RWPE2 (cell line): ENCODE results near the gene IGFBP6.

Experiments
- ATAC-seq: fragments of 200-7000 bp; cut with Tn5 transposase; 3 replicates; pipeline ENCODE4 v1.9.1; 2021; ENCODE audit warnings: low read depth
- DNase-seq: peaks from one replicate; pipeline ENCODE4 v3.0.0-alpha.2; 2020; ENCODE audit warnings: low spot score
- H3K27ac ChIP-seq: fragments of 450-650 bp; 2 replicates; pipeline ENCODE4 v1.5.1; 2017; ENCODE audit warnings: mild to moderate bottlenecking; ENCODE audit not compliant: poor library complexity, severe bottlenecking
- H3K27me3 ChIP-seq: fragments of 250-450 bp; sonication (Bioruptor Pico); 2 replicates; pipeline ENCODE4 v1.5.1; 2021; ENCODE audit warnings: mild to moderate bottlenecking, moderate library complexity; ENCODE audit not compliant: insufficient read depth, poor library complexity, severe bottlenecking
- H3K36me3 ChIP-seq: fragments of 250-450 bp; sonication (Bioruptor Pico); 2 replicates; pipeline ENCODE4 v1.5.1; 2020; ENCODE audit warnings: low read depth, mild to moderate bottlenecking, moderate library complexity
- H3K4me1 ChIP-seq: fragments of 250-450 bp; sonication (Bioruptor Pico); 2 replicates; pipeline ENCODE4 v1.5.1; 2021; ENCODE audit warnings: mild to moderate bottlenecking, moderate library complexity; ENCODE audit not compliant: insufficient read depth, poor library complexity, severe bottlenecking
- H3K4me3 ChIP-seq: fragments of 250-450 bp; sonication (Bioruptor Pico); 2 replicates; pipeline ENCODE4 v1.5.1; 2021; ENCODE audit warnings: mild to moderate bottlenecking, moderate library complexity; ENCODE audit not compliant: severe bottlenecking
- H3K9me3 ChIP-seq: fragments of 250-450 bp; sonication (Bioruptor Pico); 2 replicates; pipeline ENCODE4 v1.5.1; 2021; ENCODE audit warnings: mild to moderate bottlenecking, moderate library complexity; ENCODE audit not compliant: severe bottlenecking
- TF ChIP-seq, protein P1 (sequence below): fragments of 450-650 bp; IDR thresholded peaks from one replicate; pipeline ENCODE4 v1.5.1; 2017; ENCODE audit warnings: mild to moderate bottlenecking, moderate library complexity; ENCODE audit not compliant: poor library complexity, severe bottlenecking

Gene IGFBP6

DNA sequence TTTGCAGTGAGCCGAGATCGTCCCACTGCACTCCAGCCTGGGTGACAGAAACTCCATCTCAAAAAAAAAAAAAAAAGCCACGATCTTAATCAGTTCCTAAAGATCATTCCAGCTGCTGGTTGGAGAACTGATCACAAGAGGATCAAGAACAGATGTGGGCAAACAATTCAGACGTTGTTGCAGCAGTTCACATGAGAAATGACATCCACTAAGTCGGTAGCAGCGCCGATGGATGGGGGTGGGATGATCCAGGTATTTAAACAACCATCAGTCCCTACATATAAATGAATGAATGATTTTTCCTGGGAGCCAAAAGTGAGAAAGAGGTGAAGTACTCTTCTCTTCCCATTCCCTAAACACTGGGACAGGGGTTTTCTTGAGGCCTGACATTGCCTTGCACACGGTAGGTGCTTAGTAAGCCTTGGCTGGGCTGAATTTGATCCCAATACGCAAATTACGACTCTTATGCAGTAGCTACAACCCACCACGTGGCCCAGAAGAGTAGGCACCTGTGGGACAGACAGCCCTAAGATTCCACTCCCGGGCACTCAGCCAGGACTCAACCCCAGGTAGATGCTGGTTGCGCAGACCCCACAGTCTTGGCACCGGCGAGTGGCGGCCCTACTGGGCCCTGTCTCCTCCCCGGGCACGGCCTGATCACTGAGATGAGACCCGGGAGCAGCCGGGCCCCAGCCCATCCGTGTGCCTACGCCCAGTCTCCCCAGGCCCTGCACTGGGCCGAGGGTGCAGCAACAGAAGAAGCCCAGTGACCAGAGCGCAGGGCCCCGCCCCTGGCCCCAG is 18.8 kb upstream of the IGFBP6 start:
- peak overlapping the region; percentile 42 for H3K4me3 ChIP-seq
- H3K27ac ChIP-seq: peak overlapping the region; percentile 57
- peaks cover 41% of the 10 kb centered on the region for H3K36me3 ChIP-seq
- no peaks in the 10 kb centered on the region for H3K27me3 ChIP-seq
- H3K9me3 ChIP-seq: no peaks in the 10 kb centered on the region
- peaks cover 15% of the 10 kb centered on the region for H3K4me1 ChIP-seq
- DNase-seq (no peak), ATAC-seq (peak; percentile 13)
- TF ChIP-seq, protein P1, sequence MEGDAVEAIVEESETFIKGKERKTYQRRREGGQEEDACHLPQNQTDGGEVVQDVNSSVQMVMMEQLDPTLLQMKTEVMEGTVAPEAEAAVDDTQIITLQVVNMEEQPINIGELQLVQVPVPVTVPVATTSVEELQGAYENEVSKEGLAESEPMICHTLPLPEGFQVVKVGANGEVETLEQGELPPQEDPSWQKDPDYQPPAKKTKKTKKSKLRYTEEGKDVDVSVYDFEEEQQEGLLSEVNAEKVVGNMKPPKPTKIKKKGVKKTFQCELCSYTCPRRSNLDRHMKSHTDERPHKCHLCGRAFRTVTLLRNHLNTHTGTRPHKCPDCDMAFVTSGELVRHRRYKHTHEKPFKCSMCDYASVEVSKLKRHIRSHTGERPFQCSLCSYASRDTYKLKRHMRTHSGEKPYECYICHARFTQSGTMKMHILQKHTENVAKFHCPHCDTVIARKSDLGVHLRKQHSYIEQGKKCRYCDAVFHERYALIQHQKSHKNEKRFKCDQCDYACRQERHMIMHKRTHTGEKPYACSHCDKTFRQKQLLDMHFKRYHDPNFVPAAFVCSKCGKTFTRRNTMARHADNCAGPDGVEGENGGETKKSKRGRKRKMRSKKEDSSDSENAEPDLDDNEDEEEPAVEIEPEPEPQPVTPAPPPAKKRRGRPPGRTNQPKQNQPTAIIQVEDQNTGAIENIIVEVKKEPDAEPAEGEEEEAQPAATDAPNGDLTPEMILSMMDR: no peak

DNA sequence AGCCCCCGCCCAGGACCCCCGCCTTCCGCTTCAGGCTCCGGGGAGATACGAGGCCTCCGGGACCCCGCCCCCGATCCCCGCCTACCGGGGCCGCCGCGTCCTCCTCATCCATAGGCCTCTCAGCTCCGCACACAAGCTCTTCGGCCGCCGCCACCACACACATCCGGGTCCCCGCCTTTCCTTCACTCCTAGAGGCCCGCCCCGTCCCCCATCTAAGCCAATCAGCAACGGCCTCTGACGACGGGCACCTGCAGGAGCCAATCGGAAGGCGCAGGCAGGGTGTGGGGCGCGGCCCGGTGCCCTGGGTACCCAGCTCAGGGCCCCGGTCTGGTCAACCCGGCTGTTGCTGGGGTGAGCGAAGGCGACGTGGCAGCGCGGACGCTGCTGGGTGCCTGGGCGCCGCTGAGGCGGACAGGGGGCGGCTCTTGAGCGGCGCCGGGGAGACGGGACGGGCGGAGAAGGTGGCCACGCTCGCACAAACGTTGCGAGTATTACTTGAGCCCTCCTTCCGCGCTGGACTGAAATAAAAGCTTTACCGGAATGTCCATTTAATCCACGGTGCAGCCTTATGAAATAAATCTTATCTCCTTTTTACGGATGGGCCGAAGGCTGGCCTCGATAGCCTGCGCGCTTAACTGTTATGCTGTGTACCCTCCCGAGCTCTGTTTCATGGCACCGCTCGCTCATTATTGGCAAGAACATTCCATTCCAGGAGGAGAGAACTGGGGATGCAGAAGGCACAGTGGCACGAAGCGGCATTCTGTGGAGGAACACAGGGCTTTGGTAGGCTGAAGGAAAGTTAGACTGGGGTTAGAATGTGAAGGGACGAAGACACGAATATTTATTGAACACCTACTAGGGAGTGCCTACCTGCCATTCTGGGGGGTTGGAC is 18.0 kb upstream of the IGFBP6 start, which contains the start of gene SPRYD3:
SPRYD3 (minus strand) TSS at position 165 of the 892 bp plus-strand sequence; CDS start at position 108, 57 bp downstream.
- peak; percentile 96 for DNase-seq

DNA sequence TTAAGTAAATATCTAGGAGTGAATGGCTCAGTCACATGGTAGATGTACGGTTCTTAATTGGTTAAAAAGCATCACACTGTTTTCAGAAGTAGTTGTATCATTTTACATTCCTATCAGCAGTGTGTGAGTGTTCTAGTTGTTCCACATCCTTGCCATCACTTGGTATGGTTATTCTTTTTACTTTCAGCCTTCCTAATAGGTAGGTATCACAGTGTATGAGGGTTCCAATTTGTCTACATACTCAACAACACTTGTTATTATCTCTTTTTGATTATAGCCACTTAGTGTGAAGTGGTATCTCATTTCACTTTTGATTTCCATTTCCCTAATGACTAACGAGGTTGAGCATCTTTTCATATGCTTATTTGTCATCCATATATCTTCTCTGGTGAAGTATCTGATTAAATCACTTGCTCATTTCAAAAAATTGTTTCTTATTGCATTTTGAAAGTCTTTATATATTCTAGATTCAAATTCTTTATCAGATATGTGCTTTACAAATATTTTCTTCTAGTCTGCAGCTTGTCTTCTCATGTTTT is 14.8 kb upstream of the IGFBP6 start:
- H3K9me3 ChIP-seq: no peaks in the 10 kb centered on the region
- TF ChIP-seq, protein P1: no peak
- DNase-seq: no peak
- H3K4me1 ChIP-seq: peaks cover 15% of the 10 kb centered on the region
- no peak overlapping the region for H3K27ac ChIP-seq
- H3K4me3 ChIP-seq: no peak overlapping the region
- ATAC-seq: no peak
- H3K36me3 ChIP-seq: peaks cover 2% of the 10 kb centered on the region; the same call in 1 of the 2 replicates
- no peaks in the 10 kb centered on the region for H3K27me3 ChIP-seq

More for the DNA sequence above, 18.0 kb upstream of the IGFBP6 start, which contains the start of gene SPRYD3:
- H3K36me3 ChIP-seq: peaks cover 33% of the 10 kb centered on the region
- peak within 1 kb of the TSS; percentile 42 for H3K4me3 ChIP-seq
- H3K4me1 ChIP-seq: peaks cover 15% of the 10 kb centered on the region
- peak; percentile 98 for ATAC-seq
- no peaks in the 10 kb centered on the region for H3K9me3 ChIP-seq
- TF ChIP-seq, protein P1: no peak
- H3K27me3 ChIP-seq: no peaks in the 10 kb centered on the region
- H3K27ac ChIP-seq: peak within 1 kb of the TSS; percentile 57

DNA sequence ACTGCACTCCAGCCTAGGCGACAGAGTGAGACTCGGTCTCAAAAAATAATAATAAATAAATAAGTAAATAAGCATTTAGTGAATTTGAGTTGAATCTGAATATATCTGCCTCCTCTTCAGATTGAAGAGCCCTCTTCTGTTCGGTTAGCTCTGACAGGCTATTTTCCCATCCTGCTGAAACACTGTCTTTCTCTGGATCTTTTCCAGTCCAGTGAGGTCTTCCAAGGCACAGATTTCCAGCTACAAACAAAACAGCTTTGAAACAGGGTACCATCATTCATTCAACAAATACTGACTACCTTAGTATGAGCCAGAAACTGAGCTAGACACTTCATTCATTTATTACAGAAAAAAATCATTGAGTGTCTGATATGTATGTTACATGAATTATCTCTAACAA is 11.1 kb upstream of the IGFBP6 start:
- DNase-seq: no peak

More for the DNA sequence above, 11.1 kb upstream of the IGFBP6 start:
- Histone ChIP-seq H3K36me3 (no peaks in the 10 kb centered on the region), H3K27me3 (no peaks in the 10 kb centered on the region), H3K27ac (no peak overlapping the region), H3K4me3 (no peak overlapping the region), H3K9me3 (no peaks in the 10 kb centered on the region), H3K4me1 (no peaks in the 10 kb centered on the region)
- no peak for ATAC-seq
- TF ChIP-seq, protein P1: no peak
